SK-N-SH treated with all-trans-retinoic acid at 6 μM for 48 hours (cell line): ENCODE data around the gene HES5.

Experiments used
- ATAC-seq: fragments of 200-7000 bp; cut with Tn5 transposase; 3 replicates; pipeline ENCODE4 v1.9.1; 2020; ENCODE audit warnings: mild to moderate bottlenecking, moderate library complexity
- ARNTL ChIP-seq: fragments of 450-650 bp; formaldehyde crosslinking; IDR thresholded peaks from 2 replicates; pipeline ENCODE4 v1.5.0; 2020; ENCODE audit warnings: low read depth, mild to moderate bottlenecking, moderate library complexity, borderline replicate concordance
- CREB5 ChIP-seq: fragments of 250-450 bp; sonication (Bioruptor Pico); IDR thresholded peaks from 2 replicates; pipeline ENCODE4 v1.5.1; 2020; ENCODE audit warnings: low read depth, mild to moderate bottlenecking, moderate library complexity
- CSDC2 ChIP-seq: fragments of 250-450 bp; sonication (Bioruptor Pico); IDR thresholded peaks from 2 replicates; pipeline ENCODE4 v1.5.0; 2020; ENCODE audit warnings: mild to moderate bottlenecking, moderate library complexity
- CSRNP3 ChIP-seq: fragments of 250-450 bp; sonication (Bioruptor Pico); IDR thresholded peaks from 2 replicates; pipeline ENCODE4 v1.5.1; 2021; ENCODE audit warnings: mild to moderate bottlenecking, moderate library complexity
- ESRRG ChIP-seq: fragments of 250-450 bp; sonication (Bioruptor Pico); IDR thresholded peaks from 2 replicates; pipeline ENCODE4 v1.6.1; 2021; ENCODE audit warnings: mild to moderate bottlenecking
- ISL1 ChIP-seq: fragments of 250-450 bp; sonication (Bioruptor Pico); IDR thresholded peaks from 2 replicates; pipeline ENCODE4 v2.1.2; 2022; ENCODE audit warnings: mild to moderate bottlenecking, moderate library complexity
- OSR1 ChIP-seq: fragments of 250-450 bp; sonication (Bioruptor Pico); IDR thresholded peaks from 2 replicates; pipeline ENCODE4 v1.8.0; 2022; ENCODE audit warnings: moderate library complexity, mild to moderate bottlenecking, inconsistent platforms
- POU6F1 ChIP-seq: fragments of 250-450 bp; sonication (Bioruptor Pico); IDR thresholded peaks from 2 replicates; pipeline ENCODE4 v1.8.0; 2021; ENCODE audit warnings: low read depth, mild to moderate bottlenecking, moderate library complexity, borderline replicate concordance
- PPARA ChIP-seq: fragments of 250-450 bp; sonication (Bioruptor Pico); IDR thresholded peaks from 2 replicates; pipeline ENCODE4 v1.5.0; 2020; ENCODE audit warnings: mild to moderate bottlenecking, borderline replicate concordance
- RARB ChIP-seq: fragments of 250-450 bp; sonication (Bioruptor Pico); IDR thresholded peaks from 2 replicates; pipeline ENCODE4 v1.8.0; 2021; ENCODE audit warnings: mild to moderate bottlenecking, moderate library complexity
- SNAI2 ChIP-seq: fragments of 250-450 bp; sonication (Bioruptor Pico); IDR thresholded peaks from 2 replicates; pipeline ENCODE4 v1.5.0; 2020; ENCODE audit warnings: mild to moderate bottlenecking, moderate library complexity
- TCF4 ChIP-seq: fragments of 250-450 bp; sonication (Bioruptor Pico); IDR thresholded peaks from 2 replicates; pipeline ENCODE4 v1.8.0; 2021; ENCODE audit warnings: mild to moderate bottlenecking, moderate library complexity, borderline replicate concordance
- TOX ChIP-seq: fragments of 250-450 bp; sonication (Bioruptor Pico); IDR thresholded peaks from 2 replicates; pipeline ENCODE4 v1.8.0; 2021; ENCODE audit warnings: mild to moderate bottlenecking, moderate library complexity, borderline replicate concordance
- TSHZ2 ChIP-seq: fragments of 250-450 bp; sonication (Bioruptor Pico); IDR thresholded peaks from 2 replicates; pipeline ENCODE4 v1.5.0; 2020; ENCODE audit warnings: mild to moderate bottlenecking, moderate library complexity
- ZC3H10 ChIP-seq: fragments of 250-450 bp; sonication (Bioruptor Pico); IDR thresholded peaks from 2 replicates; pipeline ENCODE4 v1.5.1; 2021; ENCODE audit warnings: mild to moderate bottlenecking, moderate library complexity
- ZFP3 ChIP-seq: fragments of 250-450 bp; sonication (Bioruptor Pico); IDR thresholded peaks from 2 replicates; pipeline ENCODE4 v1.5.0; 2020; ENCODE audit warnings: mild to moderate bottlenecking, moderate library complexity
- ZNF565 ChIP-seq: fragments of 450-650 bp; formaldehyde crosslinking; conservative IDR thresholded peaks from 2 replicates; pipeline ENCODE4 v1.5.0; 2020; ENCODE audit warnings: low read depth, mild to moderate bottlenecking, moderate library complexity
- ZNF70 ChIP-seq: fragments of 450-650 bp; formaldehyde crosslinking; IDR thresholded peaks from 2 replicates; pipeline ENCODE4 v1.5.0; 2020; ENCODE audit warnings: mild to moderate bottlenecking, moderate library complexity
- ZNF8 ChIP-seq: fragments of 450-650 bp; formaldehyde crosslinking; IDR thresholded peaks from 2 replicates; pipeline ENCODE4 v1.5.0; 2020; ENCODE audit warnings: mild to moderate bottlenecking, moderate library complexity

Gene HES5

GRCh38 chr1:2544093-2544874, 14.2 kb upstream of the HES5 start:
- TF ChIP-seq ZC3H10 (CRISPR knock-in tag) (no peak), ZNF565 (no peak), SNAI2 (no peak), ZNF70 (CRISPR knock-in tag) (no peak; the same call in 1 of the 2 replicates), PPARA (CRISPR knock-in tag) (no peak), ARNTL (CRISPR knock-in tag) (no peak), TSHZ2 (CRISPR knock-in tag) (no peak), ESRRG (CRISPR knock-in tag) (no peak), TOX (CRISPR knock-in tag) (no peak), OSR1 (CRISPR knock-in tag) (no peak), RARB (no peak), ISL1 (CRISPR knock-in tag) (no peak), CSRNP3 (no peak), CSDC2 (no peak), CREB5 (CRISPR knock-in tag) (no peak), ZFP3 (CRISPR knock-in tag) (no peak), POU6F1 (no peak)
- ATAC-seq: no peak

- TF ChIP-seq CSDC2: no peak
- TF ChIP-seq TOX (CRISPR knock-in tag): no peak
- no peak for TF ChIP-seq OSR1 (CRISPR knock-in tag)
- no peak for TF ChIP-seq POU6F1
- TF ChIP-seq CSRNP3: no peak
- TF ChIP-seq RARB: no peak
- no peak for TF ChIP-seq ARNTL (CRISPR knock-in tag)
- TF ChIP-seq ZNF8 (CRISPR knock-in tag): no peak
- no peak for TF ChIP-seq TCF4 (CRISPR knock-in tag)
- ATAC-seq: peak; percentile 0; the same call in 1 of the 3 replicates
Measured at GRCh38 chr1:2543543-2544092, 13.6 kb upstream of the HES5 start.
